Activated CD4-positive, alpha-beta T cell treated with anti-CD3 and anti-CD28 coated beads, Interleukin-2, Interleukin-4, amounts not matched to agents 100 ng/mL and 50 ng/mL, durations not matched to agents 16 hours and 8 hours (primary cell): Measurements from ENCODE around the gene RBKS.
A peak's percentile ranks its signal among the peaks of the same experiment; 100 is the strongest.
"Not testable (repeated sequence)": the region's sequence is repeated elsewhere in the genome, so short reads cannot be mapped to it uniquely, and the experiment has no call there.

ENCODE experiments used
- DNase-seq: peaks from one replicate; pipeline ENCODE4 v3.0.0-alpha.2; 2020; ENCODE audit warnings: low spot score

Gene RBKS

GRCh38 chr2:27871802-27872201 lies 18.4 kb downstream of the RBKS start:
- DNase-seq = no peak

- no peak for DNase-seq
Measured at GRCh38 chr2:27870724-27871123, 19.5 kb downstream of the RBKS start.

GRCh38 chr2:27869763-27870162 lies 20.4 kb downstream of the RBKS start:
- no peak for DNase-seq

- no peak for DNase-seq
Measured at GRCh38 chr2:27866237-27866636, 23.9 kb downstream of the RBKS start.

GRCh38 chr2:27863955-27864354 lies 26.2 kb downstream of the RBKS start:
- DNase-seq = not testable (repeated sequence)

- DNase-seq = no peak
Measured at GRCh38 chr2:27863146-27863545, 27.0 kb downstream of the RBKS start.

- DNase-seq = peak; percentile 69
Measured at GRCh38 chr2:27860111-27860510, 30.1 kb downstream of the RBKS start.

- peak; percentile 74 for DNase-seq
Measured at GRCh38 chr2:27857417-27858172, 32.6 kb downstream of the RBKS start.

GRCh38 chr2:27856956-27857355 lies 33.2 kb downstream of the RBKS start:
- no peak for DNase-seq

GRCh38 chr2:27856386-27856785 lies 33.8 kb downstream of the RBKS start:
- no peak for DNase-seq

GRCh38 chr2:27855476-27855875 lies 34.7 kb downstream of the RBKS start:
- peak; percentile 25 for DNase-seq

- DNase-seq = no peak
Measured at GRCh38 chr2:27854229-27854862, 35.8 kb downstream of the RBKS start.

GRCh38 chr2:27852691-27853090 lies 37.5 kb downstream of the RBKS start:
- DNase-seq = no peak

- DNase-seq = no peak
Measured at GRCh38 chr2:27849558-27850205, 40.5 kb downstream of the RBKS start.

- no peak for DNase-seq
Measured at GRCh38 chr2:27847333-27847732, 42.9 kb downstream of the RBKS start.

GRCh38 chr2:27844821-27845255 lies 45.3 kb downstream of the RBKS start:
- no peak for DNase-seq

GRCh38 chr2:27843992-27844391 lies 46.2 kb downstream of the RBKS start:
- no peak for DNase-seq

- no peak for DNase-seq
Measured at GRCh38 chr2:27842894-27843293, 47.3 kb downstream of the RBKS start.

- DNase-seq = no peak
Measured at GRCh38 chr2:27839022-27839618, 51.1 kb downstream of the RBKS start.

GRCh38 chr2:27838502-27838901 lies 51.7 kb downstream of the RBKS start:
- DNase-seq = no peak

- DNase-seq = no peak
Measured at GRCh38 chr2:27833931-27834330, 56.3 kb downstream of the RBKS start.

- no peak for DNase-seq
Measured at GRCh38 chr2:27832396-27832795, 57.8 kb downstream of the RBKS start.
